GM13977 (cell line): Measurements from ENCODE around the gene CDC5L.

Experiments
- DNase-seq: peaks from one replicate; pipeline ENCODE4 v3.0.0; 2012; ENCODE audit warnings: low spot score
- CTCF ChIP-seq: IDR thresholded peaks from 2 replicates; pipeline ENCODE4 v1.5.1; 2012; ENCODE audit warnings: mild to moderate bottlenecking, control low read depth; ENCODE audit not compliant: insufficient read depth; ENCODE audit errors: extremely low read depth, missing control alignments
- in situ Hi-C: fragments of 300-500 bp; cut with MboI; formaldehyde crosslinking; loops from one replicate; pipeline ENCODE4 v1.12.0; 2022; ENCODE audit warnings: low sequenced_read_pairs, low pct_unique_long_range_greater_than_20kb, mixed read lengths, inconsistent platforms; ENCODE audit not compliant: unreplicated experiment

CDC5L gene

GRCh38 chr6:44373051-44373450, 14.5 kb upstream of the CDC5L start:
- no peak for DNase-seq
- TF ChIP-seq CTCF, result no peak
- in situ Hi-C loops, result no loop called here

- in situ Hi-C loops, result no loop called here
- no peak for DNase-seq
- no peak for TF ChIP-seq CTCF
These were observed 13.7 kb upstream of the CDC5L start for GRCh38 chr6:44373787-44374186.

GRCh38 chr6:44375071-44375470, 12.4 kb upstream of the CDC5L start:
- in situ Hi-C loops, result no loop called here
- no peak for TF ChIP-seq CTCF
- no peak for DNase-seq

- no peak for TF ChIP-seq CTCF
- no peak for DNase-seq
- in situ Hi-C loops, result no loop called here
These were observed 10.0 kb upstream of the CDC5L start for GRCh38 chr6:44377484-44377883.

- no peak for DNase-seq
- in situ Hi-C loops, result no loop called here
- TF ChIP-seq CTCF, result no peak
These were observed 9.5 kb upstream of the CDC5L start for GRCh38 chr6:44377971-44378370.

GRCh38 chr6:44381739-44382138, 5.8 kb upstream of the CDC5L start:
- no peak for DNase-seq
- no peak for TF ChIP-seq CTCF
- in situ Hi-C loops, result no loop called here

- in situ Hi-C loops, result no loop called here
- no peak for DNase-seq
These were observed 1.1 kb upstream of the CDC5L start for GRCh38 chr6:44386364-44386928.

More at GRCh38 chr6:44386364-44386928, 1.1 kb upstream of the CDC5L start:
- TF ChIP-seq CTCF, result no peak
